Measurements from ENCODE around the gene MIF4GD.

GRCh38 chr17:75263055-75263454 is 8.0 kb downstream of the MIF4GD start:
- TF ChIP-seq, protein P1, sequence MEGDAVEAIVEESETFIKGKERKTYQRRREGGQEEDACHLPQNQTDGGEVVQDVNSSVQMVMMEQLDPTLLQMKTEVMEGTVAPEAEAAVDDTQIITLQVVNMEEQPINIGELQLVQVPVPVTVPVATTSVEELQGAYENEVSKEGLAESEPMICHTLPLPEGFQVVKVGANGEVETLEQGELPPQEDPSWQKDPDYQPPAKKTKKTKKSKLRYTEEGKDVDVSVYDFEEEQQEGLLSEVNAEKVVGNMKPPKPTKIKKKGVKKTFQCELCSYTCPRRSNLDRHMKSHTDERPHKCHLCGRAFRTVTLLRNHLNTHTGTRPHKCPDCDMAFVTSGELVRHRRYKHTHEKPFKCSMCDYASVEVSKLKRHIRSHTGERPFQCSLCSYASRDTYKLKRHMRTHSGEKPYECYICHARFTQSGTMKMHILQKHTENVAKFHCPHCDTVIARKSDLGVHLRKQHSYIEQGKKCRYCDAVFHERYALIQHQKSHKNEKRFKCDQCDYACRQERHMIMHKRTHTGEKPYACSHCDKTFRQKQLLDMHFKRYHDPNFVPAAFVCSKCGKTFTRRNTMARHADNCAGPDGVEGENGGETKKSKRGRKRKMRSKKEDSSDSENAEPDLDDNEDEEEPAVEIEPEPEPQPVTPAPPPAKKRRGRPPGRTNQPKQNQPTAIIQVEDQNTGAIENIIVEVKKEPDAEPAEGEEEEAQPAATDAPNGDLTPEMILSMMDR (conservative IDR thresholded peaks at IDR 0.05), result no peak
- no peak for TF ChIP-seq ZFX (IDR thresholded peaks at IDR 0.05)

Data from C4-2B (cell line).